SH-SY5Y (cell line): Measurements from ENCODE around the gene PIEZO2.

ENCODE experiments used
- GATA2 ChIP-seq: IDR thresholded peaks from 2 replicates; pipeline ENCODE4 v1.6.1; 2011; ENCODE audit warnings: mild to moderate bottlenecking, low read depth, low read length
- GATA3 ChIP-seq: IDR thresholded peaks from 2 replicates; pipeline ENCODE4 v1.6.1; 2011; ENCODE audit warnings: low read depth, mild to moderate bottlenecking, low read length, moderate library complexity

- TF ChIP-seq GATA2 (no peak), GATA3 (no peak)
These were observed 460.6 kb downstream of the PIEZO2 start for GRCh38 chr18:10688766-10689165.
